ENCODE results near the gene GPATCH2L.

- TF ChIP-seq, protein P1, sequence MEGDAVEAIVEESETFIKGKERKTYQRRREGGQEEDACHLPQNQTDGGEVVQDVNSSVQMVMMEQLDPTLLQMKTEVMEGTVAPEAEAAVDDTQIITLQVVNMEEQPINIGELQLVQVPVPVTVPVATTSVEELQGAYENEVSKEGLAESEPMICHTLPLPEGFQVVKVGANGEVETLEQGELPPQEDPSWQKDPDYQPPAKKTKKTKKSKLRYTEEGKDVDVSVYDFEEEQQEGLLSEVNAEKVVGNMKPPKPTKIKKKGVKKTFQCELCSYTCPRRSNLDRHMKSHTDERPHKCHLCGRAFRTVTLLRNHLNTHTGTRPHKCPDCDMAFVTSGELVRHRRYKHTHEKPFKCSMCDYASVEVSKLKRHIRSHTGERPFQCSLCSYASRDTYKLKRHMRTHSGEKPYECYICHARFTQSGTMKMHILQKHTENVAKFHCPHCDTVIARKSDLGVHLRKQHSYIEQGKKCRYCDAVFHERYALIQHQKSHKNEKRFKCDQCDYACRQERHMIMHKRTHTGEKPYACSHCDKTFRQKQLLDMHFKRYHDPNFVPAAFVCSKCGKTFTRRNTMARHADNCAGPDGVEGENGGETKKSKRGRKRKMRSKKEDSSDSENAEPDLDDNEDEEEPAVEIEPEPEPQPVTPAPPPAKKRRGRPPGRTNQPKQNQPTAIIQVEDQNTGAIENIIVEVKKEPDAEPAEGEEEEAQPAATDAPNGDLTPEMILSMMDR (IDR thresholded peaks at IDR 0.05), result no peak
- no peak for TF ChIP-seq EZH2 (IDR thresholded peaks at IDR 0.05; ENCODE audit: borderline replicate concordance, insufficient read depth, low read depth, low read length, poor library complexity, severe bottlenecking)
These were observed 43.3 kb downstream of the GPATCH2L start for GRCh38 chr14:76195003-76195402.

All from B cell (primary cell).